ENCODE data around the gene SGSM2.

DNA sequence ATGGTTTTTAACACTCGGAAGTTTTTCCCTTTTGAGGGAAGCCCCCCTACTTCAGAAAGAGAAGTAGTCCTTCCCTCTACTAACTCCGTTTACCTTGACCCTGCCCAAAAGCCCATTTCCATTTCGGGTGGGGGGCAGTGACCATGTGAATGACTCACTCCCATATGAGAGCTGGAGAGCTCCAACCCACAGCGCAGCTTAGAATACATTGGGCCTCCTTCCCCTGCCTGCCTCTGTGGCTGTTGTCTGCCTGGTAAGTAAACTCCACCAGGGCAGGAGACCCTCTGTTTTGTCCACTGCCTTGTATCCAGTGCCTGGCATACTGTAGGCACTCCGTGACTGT, 985 bp downstream of the SGSM2 start:
- TF ChIP-seq, protein P1, sequence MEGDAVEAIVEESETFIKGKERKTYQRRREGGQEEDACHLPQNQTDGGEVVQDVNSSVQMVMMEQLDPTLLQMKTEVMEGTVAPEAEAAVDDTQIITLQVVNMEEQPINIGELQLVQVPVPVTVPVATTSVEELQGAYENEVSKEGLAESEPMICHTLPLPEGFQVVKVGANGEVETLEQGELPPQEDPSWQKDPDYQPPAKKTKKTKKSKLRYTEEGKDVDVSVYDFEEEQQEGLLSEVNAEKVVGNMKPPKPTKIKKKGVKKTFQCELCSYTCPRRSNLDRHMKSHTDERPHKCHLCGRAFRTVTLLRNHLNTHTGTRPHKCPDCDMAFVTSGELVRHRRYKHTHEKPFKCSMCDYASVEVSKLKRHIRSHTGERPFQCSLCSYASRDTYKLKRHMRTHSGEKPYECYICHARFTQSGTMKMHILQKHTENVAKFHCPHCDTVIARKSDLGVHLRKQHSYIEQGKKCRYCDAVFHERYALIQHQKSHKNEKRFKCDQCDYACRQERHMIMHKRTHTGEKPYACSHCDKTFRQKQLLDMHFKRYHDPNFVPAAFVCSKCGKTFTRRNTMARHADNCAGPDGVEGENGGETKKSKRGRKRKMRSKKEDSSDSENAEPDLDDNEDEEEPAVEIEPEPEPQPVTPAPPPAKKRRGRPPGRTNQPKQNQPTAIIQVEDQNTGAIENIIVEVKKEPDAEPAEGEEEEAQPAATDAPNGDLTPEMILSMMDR (IDR thresholded peaks at IDR 0.05; ENCODE audit: poor library complexity, severe bottlenecking) = no peak
- TF ChIP-seq TAF1 (IDR thresholded peaks at IDR 0.05; ENCODE audit: low read depth) = no peak
- no peak for TF ChIP-seq POLR2AphosphoS5 (IDR thresholded peaks at IDR 0.05)
